Left lung (tissue), 10 donors: ENCODE results near the gene TOP1. TPM values are rescaled to one million over a fixed set of nuclear protein-coding genes. Genes with fewer than 3 reads are reported as not detected.

ENCODE experiments used
- ATAC-seq: fragments of 200-7000 bp; cut with Tn5 transposase; one replicate; pipeline ENCODE4 v1.9.1; 2020; ENCODE audit warnings: moderate library complexity
- DNase-seq, 4 donors: peaks; one replicate each; pipeline ENCODE4 v3.0.0-alpha.2; 2013 to 2020
- H3K27ac ChIP-seq, 2 donors: fragments of 200-600 bp; sonication (generic) in 1 of 2; one replicate each; pipeline versions ENCODE4 v1.5.0 to v1.8.0; 2020 to 2021
- H3K27me3 ChIP-seq, 2 donors: fragments of 200-600 bp; sonication (generic) in 1 of 2; one replicate each; pipeline versions ENCODE4 v1.5.0 to v1.8.0; 2020 to 2021
- H3K36me3 ChIP-seq, 2 donors: fragments of 200-600 bp; sonication (generic) in 1 of 2; one replicate each; pipeline versions ENCODE4 v1.5.0 to v1.8.0; 2020 to 2021
- H3K4me1 ChIP-seq, 2 donors: fragments of 200-600 bp; one replicate each; pipeline ENCODE4 v1.8.0; 2021
- H3K4me3 ChIP-seq, 2 donors: fragments of 200-600 bp; sonication (generic) in 1 of 2; one replicate each; pipeline versions ENCODE4 v1.5.0 to v1.8.0; 2020 to 2021; ENCODE audit warnings: mild to moderate bottlenecking in 1 of 2
- H3K9me3 ChIP-seq, 2 donors: fragments of 200-600 bp; sonication (generic) in 1 of 2; one replicate each; pipeline versions ENCODE4 v1.5.0 to v1.8.0; 2020 to 2021
- intact Hi-C, 2 donors: fragments of 100-400 bp; cut with DNase I; formaldehyde crosslinking; loops; one replicate each; pipeline versions ENCODE4 v1.11.2 to v1.14.2; 2022
- polyA plus RNA-seq, 6 donors: library from polyadenylated mRNA; unstranded; fragments of 120-200 nt; gene quantifications; one replicate each; pipeline ENCODE4 v1.2.1, GENCODE V29; 2013; ENCODE audit not compliant: insufficient read length in 6 of 6
- total RNA-seq, 2 donors: library from RNA; stranded (reverse); fragmentation: NEBNext Ultra II Directional; extraction: Animal tissue kit (Norgen Biotek cat#: 25700); gene quantifications; one replicate each; pipeline ENCODE4 v1.2.1, GENCODE V29; 2021
- TF ChIP-seq, protein P1 (sequence below), 2 donors: fragments of 200-600 bp; sonication (generic) in 1 of 2; IDR thresholded peaks; one replicate each; pipeline versions ENCODE4 v1.5.0 to v1.8.0; 2021; ENCODE audit warnings: antibody characterized with exemption in 2 of 2
- donor health status: DM: no; HTN: yes; CAD: no.
- donor health status: DM: no; HTN: no; CAD: no.

The TOP1 gene
- total and polyA plus RNA-seq, 8 donors = 68.0 to 99.3 (median 95.5) TPM

DNA sequence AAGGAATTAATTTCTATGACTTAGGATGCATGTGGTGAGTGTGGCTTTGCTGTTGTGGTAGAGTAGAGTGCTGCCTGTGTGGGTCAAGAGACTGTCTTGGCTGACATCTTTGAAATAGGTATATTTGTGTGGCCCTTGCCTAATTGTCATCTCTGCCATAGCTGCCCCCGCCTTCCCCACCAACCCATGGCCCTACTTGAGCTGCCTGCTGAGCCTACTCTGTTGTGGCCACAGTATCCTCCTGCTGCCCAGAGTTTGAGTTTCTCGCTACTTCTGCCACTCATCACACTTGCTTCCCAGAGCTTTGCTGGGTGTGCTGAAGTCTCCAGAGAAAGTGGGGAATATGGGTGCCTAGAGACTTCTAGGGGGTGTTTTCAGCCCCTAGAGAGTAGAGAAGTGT lies 116.7 kb downstream of the TOP1 start:
- peak overlapping the region; percentile 67 to 92 for H3K27ac ChIP-seq

DNA sequence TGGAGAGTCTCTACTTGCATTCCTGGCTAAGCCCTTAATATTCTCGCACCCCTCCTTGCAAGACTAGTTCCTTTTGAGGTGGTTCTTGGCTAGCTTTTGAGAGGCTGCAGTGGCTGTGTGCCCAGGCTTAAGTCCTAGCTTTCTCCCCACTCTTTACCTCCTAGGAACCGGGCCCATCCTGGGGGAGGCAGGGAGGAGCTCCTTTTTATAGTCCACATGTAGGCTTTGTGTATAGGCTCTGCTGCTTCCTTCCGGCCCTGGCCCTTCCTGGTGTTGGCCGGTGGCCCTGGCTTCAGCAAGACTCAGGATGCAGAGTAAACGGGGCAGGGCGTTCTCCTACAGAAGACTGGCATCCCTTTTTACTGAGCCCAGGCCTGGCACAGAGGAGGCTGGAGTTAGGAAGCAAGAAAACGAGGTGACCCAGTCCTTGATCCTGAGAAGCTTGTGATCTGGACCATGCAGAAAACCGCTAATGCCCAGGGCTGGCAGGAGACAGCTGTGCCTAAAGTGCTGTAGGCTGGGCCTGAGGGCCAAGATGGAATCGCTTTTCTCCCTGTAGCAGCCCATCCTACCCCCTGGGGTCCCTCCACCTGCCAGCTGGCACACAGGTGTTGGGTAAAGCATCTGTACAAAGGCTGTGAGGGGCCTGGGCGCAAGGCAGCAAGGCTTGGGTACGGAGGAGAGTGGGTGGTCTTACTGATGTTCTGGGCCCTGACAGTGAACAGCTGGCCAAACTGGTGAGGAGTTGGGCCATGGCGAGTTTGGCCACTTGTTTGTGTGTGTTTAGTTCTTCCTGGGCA lies 117.4 kb downstream of the TOP1 start:
- Histone ChIP-seq H3K27ac (peak overlapping the region; percentile 67 to 92), H3K27me3 (no peaks in the 10 kb centered on the region), H3K36me3 (no peaks in the 10 kb centered on the region), H3K4me1 (peaks cover 32 to 91% of the 10 kb centered on the region in 2 donors), H3K4me3 (no peak overlapping the region), H3K9me3 (no peaks in the 10 kb centered on the region)
- intact Hi-C loops = no loop called here
- peak; percentile 79 for ATAC-seq
- DNase-seq = peak in 2 of 4 donors; percentile 31 to 72
- TF ChIP-seq, protein P1, sequence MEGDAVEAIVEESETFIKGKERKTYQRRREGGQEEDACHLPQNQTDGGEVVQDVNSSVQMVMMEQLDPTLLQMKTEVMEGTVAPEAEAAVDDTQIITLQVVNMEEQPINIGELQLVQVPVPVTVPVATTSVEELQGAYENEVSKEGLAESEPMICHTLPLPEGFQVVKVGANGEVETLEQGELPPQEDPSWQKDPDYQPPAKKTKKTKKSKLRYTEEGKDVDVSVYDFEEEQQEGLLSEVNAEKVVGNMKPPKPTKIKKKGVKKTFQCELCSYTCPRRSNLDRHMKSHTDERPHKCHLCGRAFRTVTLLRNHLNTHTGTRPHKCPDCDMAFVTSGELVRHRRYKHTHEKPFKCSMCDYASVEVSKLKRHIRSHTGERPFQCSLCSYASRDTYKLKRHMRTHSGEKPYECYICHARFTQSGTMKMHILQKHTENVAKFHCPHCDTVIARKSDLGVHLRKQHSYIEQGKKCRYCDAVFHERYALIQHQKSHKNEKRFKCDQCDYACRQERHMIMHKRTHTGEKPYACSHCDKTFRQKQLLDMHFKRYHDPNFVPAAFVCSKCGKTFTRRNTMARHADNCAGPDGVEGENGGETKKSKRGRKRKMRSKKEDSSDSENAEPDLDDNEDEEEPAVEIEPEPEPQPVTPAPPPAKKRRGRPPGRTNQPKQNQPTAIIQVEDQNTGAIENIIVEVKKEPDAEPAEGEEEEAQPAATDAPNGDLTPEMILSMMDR (IDR thresholded peaks at IDR 0.05) = no peak

More for the DNA sequence above, 116.7 kb downstream of the TOP1 start:
- H3K9me3 ChIP-seq = no peaks in the 10 kb centered on the region
- no peak overlapping the region for H3K4me3 ChIP-seq
- ATAC-seq = no peak
- intact Hi-C loops = no loop called here
- DNase-seq = no peak
- peaks cover 37 to 96% of the 10 kb centered on the region in 2 donors for H3K4me1 ChIP-seq
- H3K27me3 ChIP-seq = no peaks in the 10 kb centered on the region
- no peaks in the 10 kb centered on the region for H3K36me3 ChIP-seq
- TF ChIP-seq, protein P1 (IDR thresholded peaks at IDR 0.05) = no peak

DNA sequence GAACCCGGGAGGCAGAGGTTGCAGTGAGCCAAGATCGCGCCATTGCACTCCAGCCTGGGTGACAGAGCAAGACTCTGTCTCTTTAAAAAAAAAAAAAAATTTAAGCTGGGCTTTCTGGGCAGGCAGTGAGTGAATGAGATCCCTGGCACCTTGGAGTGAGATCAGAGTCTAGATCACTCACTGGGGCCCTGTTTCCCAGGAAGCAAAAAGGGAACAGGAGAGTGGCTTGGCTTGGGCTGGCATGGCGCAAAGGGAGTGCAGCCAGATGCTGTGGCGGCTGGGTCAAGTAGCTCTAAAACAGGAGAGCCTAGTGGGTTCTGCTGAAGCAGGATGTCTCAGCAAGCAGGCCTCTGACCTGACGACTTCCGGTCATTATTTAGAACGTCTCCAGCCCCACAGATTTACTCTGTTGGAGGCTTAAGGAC lies 119.2 kb downstream of the TOP1 start:
- Histone ChIP-seq H3K9me3 (no peaks in the 10 kb centered on the region), H3K4me3 (no peak overlapping the region), H3K27me3 (no peaks in the 10 kb centered on the region), H3K4me1 (peaks cover 24 to 85% of the 10 kb centered on the region in 2 donors), H3K36me3 (no peaks in the 10 kb centered on the region), H3K27ac (peak overlapping the region; percentile 67 to 92)
- DNase-seq (peak in 1 of 4 donors; percentile 24), ATAC-seq (no peak)
- intact Hi-C loops = no loop called here
- TF ChIP-seq, protein P1 (IDR thresholded peaks at IDR 0.05) = no peak

DNA sequence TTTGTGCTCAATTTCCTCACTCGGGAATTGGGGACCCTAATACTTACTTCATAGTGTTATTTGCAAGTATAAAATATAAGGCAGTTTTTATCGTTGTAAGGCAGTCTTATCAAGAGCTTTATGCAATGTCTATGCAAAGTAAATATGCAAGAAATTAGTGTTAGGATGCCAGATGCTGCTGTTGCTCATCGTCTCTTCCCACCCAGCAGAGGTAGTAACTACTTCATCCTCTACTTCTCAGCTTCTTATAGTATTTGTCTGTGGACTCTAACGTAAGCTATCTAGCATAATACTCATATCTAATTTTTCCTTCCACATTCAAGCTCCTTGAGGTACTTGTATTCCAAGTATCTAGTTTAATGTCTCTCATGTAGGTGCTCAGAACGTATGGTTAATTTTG lies 120.3 kb downstream of the TOP1 start:
- ATAC-seq = no peak
- DNase-seq = no peak
- TF ChIP-seq, protein P1 (IDR thresholded peaks at IDR 0.05) = no peak
- intact Hi-C loops = no loop called here
- H3K27ac ChIP-seq = peak overlapping the region; percentile 67 to 92
- H3K4me1 ChIP-seq = peaks cover 22 to 85% of the 10 kb centered on the region in 2 donors
- H3K36me3 ChIP-seq = no peaks in the 10 kb centered on the region
- H3K27me3 ChIP-seq = no peaks in the 10 kb centered on the region
- no peak overlapping the region for H3K4me3 ChIP-seq
- H3K9me3 ChIP-seq = no peaks in the 10 kb centered on the region

DNA sequence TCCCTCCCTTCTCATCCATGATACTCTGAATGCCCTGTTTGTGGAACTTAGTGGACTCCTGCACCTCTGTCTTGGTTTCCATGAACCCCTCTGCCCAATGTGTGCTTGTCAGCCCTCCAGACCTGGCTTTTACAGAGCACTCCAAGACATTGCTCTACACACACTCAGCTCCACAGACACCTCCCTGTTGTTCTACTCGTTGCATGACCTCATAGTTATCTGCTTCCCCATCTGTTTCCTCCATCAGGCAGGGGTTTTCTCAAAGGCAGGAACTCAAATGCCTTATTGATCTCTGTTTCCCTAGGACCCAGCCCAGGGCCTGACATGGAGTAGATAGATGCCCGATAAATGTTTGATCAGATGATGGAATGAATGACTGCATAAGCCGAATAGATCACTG lies 122.0 kb downstream of the TOP1 start:
- Histone ChIP-seq H3K4me3 (no peak overlapping the region), H3K4me1 (peaks cover 24 to 81% of the 10 kb centered on the region in 2 donors), H3K36me3 (no peaks in the 10 kb centered on the region), H3K27me3 (no peaks in the 10 kb centered on the region), H3K27ac (peak overlapping the region; percentile 15 to 92), H3K9me3 (no peaks in the 10 kb centered on the region)
- intact Hi-C loops = no loop called here
- DNase-seq (peak in 1 of 4 donors; percentile 31), ATAC-seq (no peak)
- TF ChIP-seq, protein P1 (IDR thresholded peaks at IDR 0.05) = no peak
